ENCODE data around the gene KSR2.
A peak's percentile ranks its signal among the peaks of the same experiment; 100 is the strongest.

KSR2 gene

DNA sequence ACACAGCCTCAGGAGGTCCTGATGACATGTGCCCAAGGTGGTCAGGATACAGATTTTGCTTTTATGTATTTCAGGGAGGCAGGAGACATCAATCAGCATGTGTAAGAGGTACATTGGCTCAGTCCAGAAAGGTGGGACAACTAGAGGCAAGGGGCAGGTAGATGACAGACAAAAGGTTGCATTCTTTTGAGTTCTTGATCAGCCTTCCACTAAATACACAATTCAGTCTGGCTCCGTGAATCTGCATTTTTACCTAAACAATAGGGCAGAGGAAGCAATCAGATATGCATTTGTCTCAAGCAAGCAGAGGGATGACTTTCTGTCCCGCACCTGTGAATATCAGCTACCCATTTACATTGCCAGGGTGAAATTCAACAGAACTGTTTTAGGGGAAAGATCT is 178.6 kb downstream of the KSR2 start:
- Histone ChIP-seq H3K4me3 (ENCODE audit: low read depth, low read length) (no peak overlapping the region), H3K4me1 (ENCODE audit: control insufficient read depth, insufficient read depth, low read length) (peaks cover 23% of the 10 kb centered on the region), H3K27me3 (ENCODE audit: control insufficient read depth, insufficient read depth, low read length) (no peaks in the 10 kb centered on the region), H3K36me3 (ENCODE audit: control insufficient read depth, insufficient read depth, low read length) (no peaks in the 10 kb centered on the region), H3K9me3 (ENCODE audit: control insufficient read depth, insufficient read depth, low read length) (0 out of 2 replicates have a peak, but pooled peaks cover 5% of the 10 kb centered on the region), H3K27ac (ENCODE audit: low read depth, low read length) (peak overlapping the region; percentile 60), H3K9ac (ENCODE audit: low read depth, low read length) (no peak overlapping the region)

DNA sequence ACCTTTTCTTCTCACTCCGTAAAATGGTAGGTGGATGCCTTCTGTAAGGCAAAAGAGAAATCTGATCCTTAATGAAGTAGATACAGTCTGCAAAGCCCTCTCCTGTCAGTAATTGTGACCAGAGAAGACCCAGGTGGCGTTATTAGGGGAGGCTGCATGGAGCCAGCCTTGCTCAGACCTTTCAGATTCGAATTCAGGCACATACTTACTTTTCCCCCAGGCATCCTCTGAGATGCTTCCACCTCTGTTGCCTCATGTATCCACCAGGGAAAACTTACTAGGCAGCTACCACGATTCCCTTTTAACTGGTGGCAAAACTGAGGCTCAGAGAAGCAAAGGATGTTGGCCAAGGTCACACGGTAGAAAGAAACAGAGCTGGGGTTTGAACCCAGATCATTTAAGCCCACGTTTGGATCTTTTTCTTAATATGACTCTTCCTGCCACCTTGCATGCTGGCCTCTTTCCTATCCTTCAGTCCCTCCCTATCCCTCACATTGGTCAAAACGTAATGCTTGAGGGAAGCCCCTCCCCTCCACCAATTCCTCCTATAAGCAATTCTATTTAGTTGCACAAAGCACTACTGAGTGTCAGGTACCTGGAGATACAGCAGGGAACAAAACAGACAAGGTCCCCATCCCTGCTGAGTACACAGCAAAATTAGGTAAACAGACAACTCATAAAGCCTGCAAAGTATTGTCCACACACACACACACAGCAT is 179.4 kb downstream of the KSR2 start:
- Histone ChIP-seq H3K4me1 (ENCODE audit: control insufficient read depth, insufficient read depth, low read length) (peaks cover 23% of the 10 kb centered on the region), H3K9me3 (ENCODE audit: control insufficient read depth, insufficient read depth, low read length) (0 out of 2 replicates have a peak, but pooled peaks cover 5% of the 10 kb centered on the region), H3K27me3 (ENCODE audit: control insufficient read depth, insufficient read depth, low read length) (no peaks in the 10 kb centered on the region), H3K36me3 (ENCODE audit: control insufficient read depth, insufficient read depth, low read length) (no peaks in the 10 kb centered on the region), H3K27ac (ENCODE audit: low read depth, low read length) (peak overlapping the region; percentile 60), H3K4me3 (ENCODE audit: low read depth, low read length) (no peak overlapping the region), H3K9ac (ENCODE audit: low read depth, low read length) (no peak overlapping the region)

DNA sequence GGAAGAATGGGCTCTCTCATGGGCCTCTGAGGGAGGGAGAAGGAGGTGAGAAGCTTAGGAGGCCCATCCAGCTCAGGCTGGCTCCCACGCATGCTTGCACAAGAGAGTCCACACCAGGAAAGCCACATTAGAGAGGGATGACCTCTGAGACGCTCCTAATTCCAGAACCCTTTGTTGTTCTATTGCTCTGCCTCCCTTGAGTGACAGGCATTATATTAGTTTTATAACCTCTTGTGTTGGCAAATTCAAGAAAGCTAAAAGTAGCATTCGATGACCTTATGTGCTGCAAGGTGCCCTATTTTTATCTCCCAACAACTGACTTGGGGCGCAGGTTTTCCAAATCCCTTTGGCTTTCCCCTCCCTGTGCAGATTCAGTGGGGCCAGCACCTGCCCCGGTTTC is 190.1 kb downstream of the KSR2 start:
- Histone ChIP-seq H3K9me3 (ENCODE audit: control insufficient read depth, insufficient read depth, low read length) (no peaks in the 10 kb centered on the region), H3K4me3 (ENCODE audit: low read depth, low read length) (no peak overlapping the region), H3K9ac (ENCODE audit: low read depth, low read length) (no peak overlapping the region), H3K27ac (ENCODE audit: low read depth, low read length) (no peak overlapping the region), H3K27me3 (ENCODE audit: control insufficient read depth, insufficient read depth, low read length) (no peaks in the 10 kb centered on the region), H3K4me1 (ENCODE audit: control insufficient read depth, insufficient read depth, low read length) (no peaks in the 10 kb centered on the region), H3K36me3 (ENCODE audit: control insufficient read depth, insufficient read depth, low read length) (no peaks in the 10 kb centered on the region)

DNA sequence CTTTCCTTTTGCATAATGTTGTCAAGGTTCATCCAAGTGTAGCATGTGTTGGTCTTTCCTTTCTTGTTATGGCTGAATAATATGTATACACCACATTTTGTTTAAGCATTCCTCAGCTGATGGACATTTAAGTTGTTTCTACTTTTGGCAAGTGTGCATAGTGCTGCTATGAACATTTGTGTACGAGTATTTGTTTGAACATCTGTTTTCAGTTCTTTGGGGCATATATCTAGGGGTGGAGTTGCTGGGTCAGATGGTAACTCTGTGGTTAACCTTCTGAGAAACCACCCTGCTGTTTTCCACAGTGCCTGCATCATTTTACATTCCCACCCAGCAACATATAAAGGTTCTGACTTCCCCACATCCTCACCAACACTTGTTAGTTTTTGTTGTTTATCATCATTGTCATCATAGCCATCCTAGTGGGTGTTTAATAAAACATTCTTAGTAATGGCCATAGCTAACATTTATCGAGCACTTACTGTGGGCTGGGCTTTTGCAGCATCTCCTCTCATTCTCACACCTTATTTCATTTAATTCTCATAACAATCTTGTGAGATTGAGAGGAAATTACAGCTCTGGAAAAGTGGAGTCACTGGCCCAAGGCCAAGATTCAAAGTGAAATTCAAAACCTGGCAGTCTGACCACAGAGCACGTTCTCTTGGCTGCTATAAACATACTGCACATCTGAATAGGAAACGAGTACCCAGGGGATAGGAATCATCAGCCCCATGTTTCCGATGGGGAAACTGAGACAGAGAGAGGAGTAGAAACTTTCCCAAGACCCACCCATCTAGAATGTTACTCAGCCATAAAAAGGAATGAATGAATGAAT is 193.6 kb downstream of the KSR2 start:
- no peaks in the 10 kb centered on the region for H3K36me3 ChIP-seq (ENCODE audit: control insufficient read depth, insufficient read depth, low read length)
- no peak overlapping the region for H3K4me3 ChIP-seq (ENCODE audit: low read depth, low read length)
- H3K9me3 ChIP-seq (ENCODE audit: control insufficient read depth, insufficient read depth, low read length), result no peaks in the 10 kb centered on the region
- H3K4me1 ChIP-seq (ENCODE audit: control insufficient read depth, insufficient read depth, low read length), result no peaks in the 10 kb centered on the region
- no peak overlapping the region for H3K27ac ChIP-seq (ENCODE audit: low read depth, low read length)
- no peaks in the 10 kb centered on the region for H3K27me3 ChIP-seq (ENCODE audit: control insufficient read depth, insufficient read depth, low read length)
- no peak overlapping the region for H3K9ac ChIP-seq (ENCODE audit: low read depth, low read length)

DNA sequence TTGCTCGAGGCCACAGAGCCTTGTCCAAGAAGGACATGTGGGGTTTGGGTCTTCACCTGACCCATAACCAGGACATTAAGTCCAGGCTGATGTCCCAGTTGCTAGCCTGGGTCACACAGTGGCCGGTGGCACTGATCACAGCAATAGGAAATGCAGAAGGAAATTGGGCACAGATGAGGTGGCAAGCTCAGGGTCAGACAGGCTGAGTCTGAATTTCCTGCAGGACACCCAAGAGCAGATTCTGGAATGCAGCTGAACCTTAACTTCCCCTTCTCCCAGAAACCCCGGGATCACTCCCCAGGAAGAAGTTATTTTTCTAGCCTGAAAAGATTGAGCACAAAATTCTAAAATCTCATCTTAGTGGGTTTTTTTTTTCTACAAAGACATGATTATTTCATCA is 199.9 kb downstream of the KSR2 start:
- Histone ChIP-seq H3K4me1 (ENCODE audit: control insufficient read depth, insufficient read depth, low read length) (no peaks in the 10 kb centered on the region), H3K4me3 (ENCODE audit: low read depth, low read length) (no peak overlapping the region), H3K27ac (ENCODE audit: low read depth, low read length) (no peak overlapping the region), H3K27me3 (ENCODE audit: control insufficient read depth, insufficient read depth, low read length) (no peaks in the 10 kb centered on the region), H3K9ac (ENCODE audit: low read depth, low read length) (no peak overlapping the region), H3K9me3 (ENCODE audit: control insufficient read depth, insufficient read depth, low read length) (peaks cover 7% of the 10 kb centered on the region), H3K36me3 (ENCODE audit: control insufficient read depth, insufficient read depth, low read length) (no peaks in the 10 kb centered on the region)

DNA sequence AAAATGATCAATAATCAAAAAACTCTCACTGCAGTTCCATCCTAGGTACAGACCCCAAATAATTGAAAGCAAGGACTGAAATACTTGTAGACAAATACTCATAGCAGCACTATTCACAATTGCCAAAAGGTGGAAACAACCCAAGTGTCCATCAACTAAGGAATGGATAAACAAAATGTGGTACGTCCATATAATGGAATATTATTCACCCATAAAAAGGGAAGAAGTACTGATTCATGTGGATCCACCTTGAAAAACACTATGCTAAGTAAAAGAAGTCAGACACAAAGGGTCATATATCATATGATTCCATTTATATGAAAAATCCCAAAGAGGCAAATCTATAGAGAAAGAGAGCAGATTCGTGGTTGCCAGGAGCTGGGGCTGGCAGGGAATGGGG is 202.8 kb downstream of the KSR2 start:
- Histone ChIP-seq H3K36me3 (ENCODE audit: control insufficient read depth, insufficient read depth, low read length) (no peaks in the 10 kb centered on the region), H3K27me3 (ENCODE audit: control insufficient read depth, insufficient read depth, low read length) (no peaks in the 10 kb centered on the region), H3K9me3 (ENCODE audit: control insufficient read depth, insufficient read depth, low read length) (peaks cover 7% of the 10 kb centered on the region), H3K9ac (ENCODE audit: low read depth, low read length) (no peak overlapping the region), H3K4me3 (ENCODE audit: low read depth, low read length) (no peak overlapping the region), H3K27ac (ENCODE audit: low read depth, low read length) (no peak overlapping the region), H3K4me1 (ENCODE audit: control insufficient read depth, insufficient read depth, low read length) (no peaks in the 10 kb centered on the region)

DNA sequence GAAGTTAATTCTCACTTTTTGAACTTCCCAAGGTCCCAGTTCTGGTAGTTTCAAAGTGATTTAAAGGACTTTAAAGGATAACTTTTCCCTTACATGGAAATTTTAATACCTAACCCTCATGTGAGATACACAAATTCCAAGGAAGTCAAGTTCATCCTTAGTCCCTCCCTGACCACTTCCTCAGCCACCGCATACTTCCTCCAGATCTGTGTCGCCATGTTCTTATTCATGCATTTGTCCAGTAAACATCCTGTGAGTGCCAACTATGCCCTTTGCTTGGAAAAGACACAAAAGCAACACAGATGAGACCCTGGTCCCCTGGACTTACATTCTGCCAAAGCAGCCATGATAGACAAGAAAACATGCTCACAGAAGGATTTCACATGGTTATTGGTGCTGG is 206.6 kb downstream of the KSR2 start:
- Histone ChIP-seq H3K4me3 (ENCODE audit: low read depth, low read length) (no peak overlapping the region), H3K36me3 (ENCODE audit: control insufficient read depth, insufficient read depth, low read length) (no peaks in the 10 kb centered on the region), H3K27me3 (ENCODE audit: control insufficient read depth, insufficient read depth, low read length) (no peaks in the 10 kb centered on the region), H3K27ac (ENCODE audit: low read depth, low read length) (no peak overlapping the region), H3K9me3 (ENCODE audit: control insufficient read depth, insufficient read depth, low read length) (peaks cover 7% of the 10 kb centered on the region), H3K9ac (ENCODE audit: low read depth, low read length) (no peak overlapping the region), H3K4me1 (ENCODE audit: control insufficient read depth, insufficient read depth, low read length) (no peaks in the 10 kb centered on the region)

DNA sequence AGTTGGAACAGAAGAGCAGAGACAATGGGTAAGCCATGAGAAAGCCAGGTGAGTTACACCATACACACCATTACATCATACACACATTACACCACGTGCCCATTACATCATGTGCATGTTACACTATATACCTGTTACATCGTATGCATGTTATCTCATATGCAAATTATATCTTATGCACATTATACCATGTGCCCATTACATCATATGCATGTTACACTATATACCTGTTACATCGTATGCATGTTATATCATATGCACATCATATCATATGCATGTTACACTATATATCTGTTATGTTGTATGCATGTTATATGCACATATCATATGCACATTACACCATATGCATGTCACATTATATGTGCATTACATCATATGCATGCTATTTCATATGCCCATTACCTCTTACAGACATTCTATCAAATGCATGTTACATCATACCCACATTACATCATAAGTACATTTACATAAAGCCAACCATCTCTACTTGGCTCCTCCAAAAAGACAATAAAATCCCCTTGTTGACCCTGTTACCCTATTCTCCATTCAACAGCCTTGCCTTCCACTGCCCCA is 207.2 kb downstream of the KSR2 start:
- peaks cover 7% of the 10 kb centered on the region for H3K9me3 ChIP-seq (ENCODE audit: control insufficient read depth, insufficient read depth, low read length)
- no peak overlapping the region for H3K9ac ChIP-seq (ENCODE audit: low read depth, low read length)
- no peaks in the 10 kb centered on the region for H3K27me3 ChIP-seq (ENCODE audit: control insufficient read depth, insufficient read depth, low read length)
- H3K4me3 ChIP-seq (ENCODE audit: low read depth, low read length), result no peak overlapping the region
- no peaks in the 10 kb centered on the region for H3K4me1 ChIP-seq (ENCODE audit: control insufficient read depth, insufficient read depth, low read length)
- H3K27ac ChIP-seq (ENCODE audit: low read depth, low read length), result no peak overlapping the region
- H3K36me3 ChIP-seq (ENCODE audit: control insufficient read depth, insufficient read depth, low read length), result no peaks in the 10 kb centered on the region

DNA sequence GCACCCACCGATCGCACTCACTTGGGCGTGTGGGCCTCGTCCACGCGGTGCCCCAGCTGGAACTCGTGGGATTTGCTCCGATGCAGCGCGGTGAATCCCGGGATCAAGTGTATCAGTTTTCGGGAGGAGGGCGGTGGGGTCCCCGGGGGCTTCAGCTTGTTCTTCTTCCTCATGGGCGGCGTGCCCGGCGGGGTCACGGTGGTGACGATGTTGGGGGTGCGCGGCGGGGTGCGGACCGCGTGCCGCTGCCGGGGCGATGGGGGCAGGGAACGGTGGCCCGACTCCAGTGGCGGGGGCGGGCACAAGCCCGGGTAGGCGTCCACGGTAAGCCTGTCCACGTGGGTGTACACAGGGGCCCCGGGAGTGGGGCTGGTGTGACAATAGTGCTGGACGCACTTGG is 207.8 kb downstream of the KSR2 start:
- Histone ChIP-seq H3K9ac (ENCODE audit: low read depth, low read length) (no peak overlapping the region), H3K27ac (ENCODE audit: low read depth, low read length) (no peak overlapping the region), H3K9me3 (ENCODE audit: control insufficient read depth, insufficient read depth, low read length) (peaks cover 3% of the 10 kb centered on the region; the same call in 1 of the 2 replicates), H3K27me3 (ENCODE audit: control insufficient read depth, insufficient read depth, low read length) (no peaks in the 10 kb centered on the region), H3K4me1 (ENCODE audit: control insufficient read depth, insufficient read depth, low read length) (no peaks in the 10 kb centered on the region), H3K36me3 (ENCODE audit: control insufficient read depth, insufficient read depth, low read length) (no peaks in the 10 kb centered on the region), H3K4me3 (ENCODE audit: low read depth, low read length) (no peak overlapping the region)

DNA sequence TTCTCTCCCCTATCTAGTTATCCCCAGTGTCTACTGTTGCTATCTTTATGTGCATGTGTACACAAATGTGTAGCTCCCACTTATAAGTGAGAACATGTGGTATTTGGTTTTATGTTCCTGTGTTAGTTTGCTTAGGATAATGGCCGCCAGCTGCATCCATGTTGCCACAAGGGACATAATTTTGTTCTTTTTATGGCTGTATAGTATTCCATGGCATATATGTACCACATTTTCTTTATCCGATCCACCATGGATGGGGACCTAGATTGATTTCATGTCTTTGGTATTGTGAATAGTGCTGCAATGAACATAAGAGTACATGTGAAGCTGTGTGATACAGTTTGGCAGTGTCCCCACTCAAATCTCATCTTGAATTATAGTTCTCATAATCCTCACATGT is 218.1 kb downstream of the KSR2 start:
- H3K9me3 ChIP-seq (ENCODE audit: control insufficient read depth, insufficient read depth, low read length), result no peaks in the 10 kb centered on the region
- no peaks in the 10 kb centered on the region for H3K27me3 ChIP-seq (ENCODE audit: control insufficient read depth, insufficient read depth, low read length)
- no peak overlapping the region for H3K9ac ChIP-seq (ENCODE audit: low read depth, low read length)
- H3K36me3 ChIP-seq (ENCODE audit: control insufficient read depth, insufficient read depth, low read length), result no peaks in the 10 kb centered on the region
- H3K4me3 ChIP-seq (ENCODE audit: low read depth, low read length), result no peak overlapping the region
- no peak overlapping the region for H3K27ac ChIP-seq (ENCODE audit: low read depth, low read length)
- H3K4me1 ChIP-seq (ENCODE audit: control insufficient read depth, insufficient read depth, low read length), result no peaks in the 10 kb centered on the region

DNA sequence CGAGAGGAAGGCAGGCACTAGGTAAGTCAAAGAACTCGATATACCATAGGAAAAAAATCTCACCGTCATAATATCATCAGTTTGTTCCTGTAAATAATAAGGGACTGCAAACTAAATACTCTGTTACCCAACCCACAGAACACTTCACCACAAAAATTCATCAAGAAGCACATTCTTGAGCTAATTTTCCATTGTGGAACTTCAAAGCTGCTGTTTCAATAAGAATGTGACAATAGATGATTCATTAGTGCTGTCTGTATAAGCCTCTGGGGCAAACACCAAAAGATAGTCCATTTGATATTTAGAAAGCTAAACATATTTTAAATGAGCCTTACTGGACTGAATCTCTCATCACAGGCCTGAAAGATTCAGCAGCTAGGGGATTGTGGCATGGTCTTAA is 219.4 kb downstream of the KSR2 start:
- Histone ChIP-seq H3K36me3 (ENCODE audit: control insufficient read depth, insufficient read depth, low read length) (no peaks in the 10 kb centered on the region), H3K4me3 (ENCODE audit: low read depth, low read length) (no peak overlapping the region), H3K4me1 (ENCODE audit: control insufficient read depth, insufficient read depth, low read length) (no peaks in the 10 kb centered on the region), H3K27me3 (ENCODE audit: control insufficient read depth, insufficient read depth, low read length) (no peaks in the 10 kb centered on the region), H3K27ac (ENCODE audit: low read depth, low read length) (no peak overlapping the region), H3K9me3 (ENCODE audit: control insufficient read depth, insufficient read depth, low read length) (no peaks in the 10 kb centered on the region), H3K9ac (ENCODE audit: low read depth, low read length) (no peak overlapping the region)

Data from HUES48 (cell line).